Measurements from ENCODE around the gene CFAP47.
"Not testable (repeated sequence)": the region's sequence is repeated elsewhere in the genome, so short reads cannot be mapped to it uniquely, and the experiment has no call there.

Gene CFAP47, protein sequence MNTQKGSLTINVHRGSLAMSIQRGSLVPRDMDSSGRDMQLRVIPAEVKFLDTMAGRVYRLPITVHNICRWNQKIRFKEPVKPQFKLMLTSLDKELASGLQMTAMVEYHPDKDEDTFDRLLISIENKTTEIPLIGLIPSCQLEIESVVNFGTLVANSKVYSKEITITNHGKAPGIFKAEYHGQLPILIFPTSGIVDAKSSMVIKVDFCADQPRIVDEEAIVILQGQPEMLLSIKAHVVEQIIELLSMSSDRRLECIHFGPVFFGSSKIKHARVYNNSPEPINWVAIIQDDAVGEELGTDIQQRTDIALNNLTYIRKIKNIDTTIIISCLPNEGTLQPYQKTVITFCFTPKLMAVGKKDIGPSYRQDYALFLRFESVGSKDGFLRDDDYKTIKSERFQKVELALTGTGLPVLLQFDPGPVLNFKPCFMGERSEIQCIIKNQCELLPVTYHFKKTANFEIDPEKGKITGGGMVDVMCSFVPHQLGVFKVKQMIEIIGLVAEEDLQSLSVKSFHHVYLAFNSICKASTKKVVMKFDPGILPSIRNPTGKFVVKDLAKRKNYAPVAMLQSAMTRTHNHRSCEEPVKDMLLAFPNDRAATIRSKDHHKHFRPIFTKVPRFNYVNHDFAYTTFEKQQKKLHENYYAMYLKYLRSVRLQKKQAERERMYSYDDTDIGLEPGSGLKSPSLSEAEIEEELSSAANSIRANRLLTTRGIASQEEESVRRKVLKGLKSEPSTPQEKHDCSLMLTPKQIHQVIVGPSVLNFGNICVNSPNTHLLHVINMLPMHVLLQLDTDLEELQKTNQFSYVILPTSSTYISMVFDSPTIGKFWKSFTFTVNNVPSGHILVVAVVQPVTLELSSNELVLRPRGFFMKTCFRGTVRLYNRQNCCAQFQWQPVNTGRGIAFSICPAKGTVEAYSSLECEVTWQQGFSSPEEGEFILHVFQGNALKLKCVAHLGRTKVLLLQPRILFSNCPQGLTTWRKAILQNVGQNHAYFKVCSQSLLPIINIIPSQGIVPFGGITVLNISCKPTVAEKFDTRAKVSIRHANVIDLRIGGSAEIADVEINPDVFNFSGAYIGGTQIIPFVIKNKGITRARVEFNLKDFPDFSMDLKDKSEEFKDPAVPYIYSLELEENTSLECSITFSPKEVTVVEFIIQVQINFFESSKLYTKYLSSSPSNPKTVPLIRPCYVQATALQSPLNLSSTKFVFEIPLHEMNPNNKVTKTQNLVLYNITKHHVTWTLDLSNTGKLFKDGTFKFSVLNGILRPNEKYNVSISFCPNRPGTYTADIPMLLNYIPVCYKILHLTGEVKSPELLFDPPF (N-terminal part only)

DNA sequence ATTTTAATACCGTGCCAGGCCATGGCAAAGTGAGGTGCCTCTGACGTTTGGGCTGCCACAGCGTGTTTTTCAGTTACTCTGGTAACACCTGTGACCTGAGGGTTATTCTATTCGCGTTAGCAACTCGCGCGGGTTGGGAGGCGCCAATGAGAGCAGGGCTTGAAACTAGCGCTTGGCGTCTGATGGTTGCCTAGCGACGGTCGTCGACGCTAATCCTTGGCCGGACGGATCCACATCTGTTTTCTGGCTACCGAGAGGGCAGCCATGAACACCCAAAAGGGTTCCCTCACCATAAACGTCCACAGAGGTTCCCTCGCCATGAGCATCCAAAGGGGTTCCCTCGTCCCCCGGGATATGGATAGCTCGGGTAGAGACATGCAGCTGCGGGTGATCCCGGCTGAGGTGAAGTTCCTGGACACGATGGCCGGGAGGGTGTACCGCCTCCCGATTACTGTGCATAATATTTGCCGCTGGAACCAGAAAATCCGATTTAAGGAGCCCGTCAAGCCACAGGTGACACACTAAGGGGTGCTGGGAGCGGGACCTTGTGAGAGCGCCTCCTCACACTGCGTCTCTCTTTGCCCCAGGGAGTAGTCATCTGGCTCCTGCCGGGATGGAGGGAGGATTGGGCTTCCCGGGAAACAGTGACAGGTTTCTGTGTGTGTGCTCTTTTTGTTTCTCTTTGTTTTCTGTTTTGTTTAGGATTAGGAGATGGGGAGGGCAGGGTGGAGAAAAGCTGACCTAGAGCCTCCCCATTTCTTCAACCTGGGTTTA lies at the start of gene CFAP47:
Gene CFAP47, plus strand, starts transcription at position 199 of the 774 bp plus-strand sequence. Its CDS starts 66 bp downstream, at position 265.
- peak; percentile 43 for DNase-seq

GRCh38 chrX:35880601-35881000 lies 38.9 kb upstream of the CFAP47 start:
- DNase-seq: no peak

- no peak for DNase-seq
These were observed 33.4 kb upstream of the CFAP47 start for GRCh38 chrX:35886135-35886534.

GRCh38 chrX:35890699-35891098 lies 28.8 kb upstream of the CFAP47 start:
- peak; percentile 17 for DNase-seq

GRCh38 chrX:35986816-35987215 lies 67.3 kb downstream of the CFAP47 start:
- not testable (repeated sequence) for DNase-seq

DNA sequence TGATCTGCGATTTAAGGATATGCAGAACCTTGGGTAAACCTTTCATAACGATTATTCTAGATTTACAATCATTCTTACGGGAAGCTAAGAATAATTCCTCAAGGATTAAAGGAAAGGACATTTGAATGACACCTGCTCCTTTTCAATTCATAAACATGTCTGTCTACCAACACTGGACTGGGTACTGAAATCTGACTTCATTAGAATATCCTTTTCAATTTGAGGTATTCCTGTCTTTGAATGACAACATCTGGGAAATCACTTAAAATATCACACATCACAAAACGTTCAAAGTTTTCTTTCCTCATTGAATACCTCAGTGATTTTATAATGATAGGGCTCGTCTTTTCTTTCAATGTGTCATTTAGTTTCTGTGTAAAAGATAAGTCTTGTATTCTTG lies 87.7 kb downstream of the CFAP47 start:
- no peak for DNase-seq

DNA sequence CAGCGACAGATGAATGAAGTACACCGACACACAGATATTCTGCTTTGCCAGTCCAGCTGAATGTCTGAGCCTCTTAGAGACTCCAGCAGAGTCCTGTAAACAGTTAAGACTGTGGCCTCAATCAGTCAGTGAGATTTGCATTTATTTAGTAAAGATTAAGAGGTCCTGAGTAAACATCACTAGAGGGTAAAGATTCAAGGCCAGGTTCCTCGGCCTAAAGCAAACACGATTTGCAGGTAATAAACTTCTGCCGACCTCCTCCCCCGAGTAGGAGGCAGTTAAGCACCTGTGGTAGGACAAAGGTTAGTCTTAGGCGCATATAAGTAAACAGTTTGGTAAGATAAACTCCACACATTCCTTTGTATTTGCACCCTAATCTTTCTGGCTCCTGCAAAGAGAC lies 99.6 kb downstream of the CFAP47 start:
- no peak for DNase-seq

DNA sequence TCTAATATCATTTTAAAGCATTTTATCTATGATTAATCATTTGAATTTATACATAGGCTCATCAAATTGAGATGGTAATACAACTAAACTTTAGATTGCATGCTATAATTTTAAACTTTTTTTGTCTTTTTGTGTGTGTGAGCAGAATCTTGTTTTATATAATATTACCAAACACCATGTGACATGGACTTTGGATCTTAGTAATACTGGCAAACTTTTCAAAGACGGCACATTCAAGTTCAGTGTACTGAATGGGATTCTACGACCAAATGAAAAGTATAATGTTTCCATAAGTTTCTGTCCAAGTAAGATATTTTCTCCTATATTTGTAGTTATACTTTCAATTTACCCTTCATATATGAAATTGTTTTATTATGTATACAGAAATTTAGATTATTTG lies 116.0 kb downstream of the CFAP47 start:
- DNase-seq: no peak

DNA sequence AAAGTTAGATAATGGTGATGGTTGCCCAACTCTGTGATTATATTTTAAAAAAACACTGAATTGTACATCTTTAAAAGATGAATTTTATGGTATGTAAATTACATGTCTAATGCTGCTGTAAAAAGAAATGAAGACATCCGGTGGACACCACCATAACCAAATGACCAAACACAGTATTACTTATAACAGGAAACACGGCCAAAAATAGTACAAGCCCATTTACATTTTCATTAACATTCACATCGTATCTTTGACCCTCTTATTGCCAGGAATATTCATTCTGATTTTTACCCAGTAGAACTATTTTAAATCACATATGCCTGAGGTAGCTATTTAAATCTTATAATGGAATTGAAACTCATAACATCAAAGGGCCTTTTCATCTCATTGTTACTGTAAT lies 143.2 kb downstream of the CFAP47 start:
- no peak for DNase-seq

- DNase-seq: no peak
These were observed 151.5 kb downstream of the CFAP47 start for GRCh38 chrX:36071061-36071460.

DNA sequence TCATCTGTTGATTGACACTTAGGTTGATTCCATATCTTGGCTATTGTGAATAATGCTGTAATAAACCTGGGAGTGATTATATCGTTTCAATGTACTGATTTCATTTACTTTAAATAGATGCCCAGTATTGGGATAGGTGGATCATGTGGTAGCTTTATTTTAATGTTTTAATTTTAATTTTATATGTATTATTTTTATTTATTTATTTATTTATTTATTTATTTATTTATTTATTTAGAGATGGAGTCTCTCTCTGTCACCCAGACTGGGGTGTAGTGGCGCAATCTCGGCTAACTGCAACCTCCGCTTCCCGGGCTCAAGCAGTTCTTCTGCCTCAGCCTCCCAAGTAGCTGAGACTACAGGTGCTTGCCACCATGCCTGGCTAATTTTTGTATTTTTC lies 155.5 kb downstream of the CFAP47 start:
- not testable (repeated sequence) for DNase-seq

DNA sequence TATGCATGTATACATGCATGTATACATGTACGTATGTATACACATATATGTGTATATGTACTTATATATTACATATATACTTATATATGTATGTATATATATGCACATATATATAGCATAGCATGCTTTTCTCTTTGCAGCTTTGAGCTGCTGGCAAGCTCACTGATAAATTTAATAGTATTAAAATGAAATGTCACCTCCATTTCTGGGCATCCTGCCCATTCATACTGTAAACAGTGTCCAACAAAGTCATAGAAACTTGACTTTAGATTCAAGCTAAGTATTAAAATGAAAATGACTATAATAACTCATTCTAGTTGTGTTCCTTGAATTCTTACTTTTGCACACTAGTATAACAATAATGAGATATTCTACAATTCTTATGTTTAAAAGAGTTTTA lies 163.7 kb downstream of the CFAP47 start:
- no peak for DNase-seq

DNA sequence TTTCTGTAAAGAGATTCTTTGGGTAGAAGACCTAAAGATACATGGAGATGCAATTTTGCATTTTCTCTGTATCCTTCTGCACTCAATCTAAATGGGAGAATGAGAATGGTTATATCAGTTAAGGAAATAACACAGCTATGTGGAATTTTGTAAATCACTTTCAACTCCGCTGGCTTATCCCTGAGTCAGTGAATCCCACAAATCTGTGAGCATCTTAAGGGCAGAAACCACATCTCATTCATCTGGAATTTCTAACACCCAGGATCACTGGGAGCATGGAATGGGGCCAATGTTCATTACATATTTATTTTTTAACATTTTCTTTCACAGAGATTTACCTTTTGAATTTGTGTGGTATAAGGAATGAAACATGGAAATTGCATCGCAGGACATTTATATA lies 167.8 kb downstream of the CFAP47 start:
- no peak for DNase-seq

- DNase-seq: not testable (repeated sequence)
These were observed 169.4 kb downstream of the CFAP47 start for GRCh38 chrX:36088939-36089338.

DNA sequence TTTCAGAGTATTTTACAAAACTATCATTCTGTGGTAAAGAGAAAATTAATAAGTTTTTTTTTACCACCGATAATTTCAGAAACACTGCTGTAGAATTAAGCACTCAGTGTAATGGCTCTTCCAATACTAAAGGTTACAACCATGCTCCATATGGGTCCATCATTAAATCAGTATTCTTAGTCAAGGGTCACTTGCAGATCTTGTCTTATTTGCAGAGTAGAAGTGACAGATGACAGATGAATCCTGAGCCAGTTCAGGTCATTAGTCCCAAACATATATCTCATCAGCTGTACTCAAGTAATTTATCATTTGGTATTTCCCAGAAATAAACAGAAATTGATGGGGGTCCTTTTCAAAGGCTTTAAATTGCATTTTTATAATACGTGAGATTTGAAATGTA lies 182.9 kb downstream of the CFAP47 start:
- DNase-seq: no peak

DNA sequence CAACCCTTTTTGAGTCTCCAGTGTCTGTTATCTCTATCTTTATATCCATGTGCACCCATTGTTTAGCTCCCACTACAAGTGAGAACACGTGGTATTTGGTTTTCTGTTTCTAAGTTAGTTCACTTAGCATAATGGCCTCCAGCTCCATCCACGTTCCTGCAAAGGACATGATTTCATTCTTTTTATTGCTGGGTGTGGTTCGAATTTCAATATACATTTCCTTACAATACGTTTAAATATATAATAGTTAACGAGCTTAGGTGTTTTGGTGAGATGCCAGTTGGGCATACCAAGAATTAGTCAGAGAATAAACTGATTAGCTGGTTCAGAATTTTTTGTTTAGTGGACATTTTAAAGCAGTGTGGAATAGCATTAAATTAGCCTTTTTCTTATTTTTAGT lies 196.7 kb downstream of the CFAP47 start:
- no peak for DNase-seq

GRCh38 chrX:36159254-36159653 lies 239.7 kb downstream of the CFAP47 start:
- DNase-seq: no peak

- DNase-seq: no peak
These were observed 240.5 kb downstream of the CFAP47 start for GRCh38 chrX:36160081-36160480.

DNA sequence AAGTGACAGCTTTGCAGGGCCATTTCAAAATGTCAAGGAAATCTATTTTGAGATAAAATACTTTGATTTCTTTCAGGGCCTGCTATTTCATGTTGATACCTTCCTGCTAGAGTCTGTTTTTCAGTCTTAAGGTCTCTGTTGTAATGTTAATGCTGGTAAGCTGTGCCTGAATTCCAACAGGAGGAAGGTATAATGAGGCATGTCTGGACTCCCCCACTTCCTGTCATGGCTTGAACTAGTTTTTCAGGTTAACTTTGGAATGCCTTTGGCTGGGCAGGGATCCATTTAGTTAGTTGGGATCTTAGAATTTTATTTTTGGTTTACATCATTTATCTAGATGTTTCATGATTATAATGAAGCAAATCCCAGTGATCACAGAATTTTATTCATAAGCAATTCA lies 279.0 kb downstream of the CFAP47 start:
- DNase-seq: no peak

DNA sequence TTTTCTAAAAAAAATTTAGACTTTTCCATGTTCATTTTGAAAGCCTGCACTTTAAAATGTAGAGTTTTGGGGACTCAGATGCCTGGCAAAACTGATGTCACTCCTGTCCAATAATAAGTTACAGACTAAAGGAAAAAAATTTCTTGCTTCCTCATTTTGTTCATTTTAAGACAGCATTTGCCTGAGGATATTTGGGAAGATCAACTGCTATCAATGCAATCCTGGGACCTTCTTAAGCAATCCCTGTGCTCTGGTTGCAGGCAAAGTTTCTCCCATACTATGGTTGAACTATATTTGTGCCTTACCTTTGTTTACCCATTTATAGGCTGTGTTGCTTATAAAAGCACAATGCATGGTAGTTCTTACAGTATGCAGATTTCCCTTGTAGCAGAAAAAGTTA lies 280.4 kb downstream of the CFAP47 start:
- DNase-seq: no peak

DNA sequence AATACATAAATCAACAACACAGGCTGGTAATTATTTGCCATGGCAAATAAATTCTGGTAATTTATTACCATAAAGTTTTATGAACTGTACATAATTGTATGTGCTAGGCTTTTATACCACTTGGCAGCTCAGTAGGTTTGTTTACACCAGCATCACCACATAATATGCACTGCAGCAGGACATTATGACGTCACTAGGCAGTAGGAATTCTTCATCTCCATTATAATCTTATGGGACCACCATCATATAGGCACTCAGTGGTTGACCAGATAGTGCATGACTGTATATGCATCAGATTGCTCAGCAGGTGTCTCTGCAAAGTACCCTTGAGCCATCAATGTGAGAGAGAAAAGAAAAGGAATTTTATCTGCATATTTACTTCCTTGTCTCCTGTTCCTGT lies 295.4 kb downstream of the CFAP47 start:
- no peak for DNase-seq

DNA sequence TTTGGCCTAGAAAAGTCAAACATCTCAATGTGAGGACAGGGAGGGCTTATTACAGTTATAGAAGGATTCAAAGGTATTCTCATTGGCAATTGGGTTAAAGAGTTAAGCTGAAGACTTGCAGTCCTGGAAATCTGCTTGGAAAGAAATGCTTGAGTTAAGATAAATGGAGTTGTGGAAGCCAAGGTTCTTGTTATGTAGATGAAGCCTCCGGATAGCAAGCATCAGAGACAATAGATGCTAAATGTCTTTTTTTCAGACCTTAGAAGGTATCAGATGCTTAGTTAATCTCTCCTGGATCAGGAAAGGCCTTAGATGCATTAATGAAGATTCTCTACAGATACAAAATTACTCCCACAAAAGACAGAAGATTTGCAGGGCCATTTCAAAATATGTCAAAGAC lies 299.3 kb downstream of the CFAP47 start:
- DNase-seq: no peak

All from femur (tissue), 1 donor.